Right cardiac atrium (tissue), 5 donors: Measurements from ENCODE around the gene EHBP1L1. TPM values are rescaled to one million over a fixed set of nuclear protein-coding genes. Genes with fewer than 3 reads are reported as not detected.

Experiments used
- ATAC-seq, 2 donors: fragments of 200-7000 bp; cut with Tn5 transposase; one replicate each; pipeline versions ENCODE4 v1.8.0 to v1.9.1; 2020; ENCODE audit warnings: moderate library complexity in 2 of 2, mild to moderate bottlenecking in 1 of 2
- DNase-seq, 3 donors: peaks; one replicate each; pipeline ENCODE4 v3.0.0-alpha.2; 2020
- H3K27ac ChIP-seq: one replicate; pipeline ENCODE4 v1.5.1; 2013; ENCODE audit warnings: mild to moderate bottlenecking, low read length, control low read depth, moderate library complexity
- H3K27me3 ChIP-seq: one replicate; pipeline ENCODE4 v1.6.1; 2013; ENCODE audit not compliant: control insufficient read depth, insufficient read depth
- H3K4me1 ChIP-seq: one replicate; pipeline ENCODE4 v1.6.1; 2013; ENCODE audit warnings: low read length; ENCODE audit not compliant: control insufficient read depth, insufficient read depth
- H3K4me3 ChIP-seq: one replicate; pipeline ENCODE4 v1.5.1; 2013; ENCODE audit warnings: low read length, control low read depth
- H3K9me3 ChIP-seq: one replicate; pipeline ENCODE4 v1.6.1; 2013; ENCODE audit warnings: low read length; ENCODE audit not compliant: control insufficient read depth
- WGBS: extraction: QIAGEN DNeasy Blood & Tissue Kit; methylation state at CpG from one replicate; pipeline ENCODE4 v1.1.7; 2013; 5-methylcytosine and 5-hydroxymethylcytosine counted together
- intact Hi-C, 4 donors: fragments of 100-400 bp; cut with DNase I; formaldehyde crosslinking; loops; one replicate each; pipeline versions ENCODE4 v1.11.0 to v1.14.0; 2022 to 2023
- polyA plus RNA-seq: library from polyadenylated mRNA; stranded (reverse); fragments of 200-250 nt; gene quantifications from one replicate; pipeline ENCODE4 v1.2.3, GENCODE V29; 2013
- total RNA-seq, 4 donors: library from RNA; stranded (reverse); fragmentation: NEBNext Ultra II Directional; extraction: Animal tissue kit (Norgen Biotek cat#: 25700); gene quantifications; one replicate each; pipeline ENCODE4 v1.2.1, GENCODE V29; 2021
- donor health status: healthy with polysubstance abuse.
- donor health status: DM: no; HTN: yes; CAD: no.
- donor health status: DM: no; HTN: no; CAD: no.
- donor health status: DM: no; HTN: yes; CAD: no; lungs with severe emphysema.
- donor health status: DM: yes; HTN: yes; CAD: no.

Gene EHBP1L1
- total and polyA plus RNA-seq, 5 donors = 35.7 to 80.2 (median 46.4) TPM

GRCh38 chr11:65580031-65580692, 4.3 kb downstream of the EHBP1L1 start:
- ATAC-seq (no peak), DNase-seq (peak in 1 of 3 donors; percentile 45)
- intact Hi-C loops = no loop called here
- no peak overlapping the region for H3K27ac ChIP-seq
- peaks cover 7% of the 10 kb centered on the region for H3K4me1 ChIP-seq
- H3K4me3 ChIP-seq = no peak overlapping the region
- WGBS = 89% methylated on average over 19 of the region's 19 CpGs
- no peaks in the 10 kb centered on the region for H3K9me3 ChIP-seq
- no peaks in the 10 kb centered on the region for H3K27me3 ChIP-seq

DNA sequence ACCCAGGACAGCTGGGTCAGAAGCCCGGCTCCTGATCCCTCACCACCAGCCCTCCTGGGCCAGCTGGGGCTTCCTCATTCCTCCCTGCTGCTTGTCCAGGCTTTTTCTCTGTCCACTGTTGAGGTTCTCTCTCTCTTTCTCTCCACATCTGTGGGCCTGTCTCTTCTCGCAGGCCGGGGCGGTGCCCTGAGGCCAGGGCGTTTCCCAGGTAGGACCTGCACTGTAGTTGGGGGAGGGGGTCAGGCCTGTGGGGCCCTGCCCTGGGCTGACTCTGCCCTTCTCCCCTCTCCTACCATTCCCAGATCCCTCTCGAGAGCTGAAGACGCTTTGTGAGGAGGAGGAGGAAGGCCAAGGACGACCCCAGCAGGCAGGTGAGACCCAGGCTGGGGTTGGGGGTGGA, 4.9 kb downstream of the EHBP1L1 start:
- Histone ChIP-seq H3K27ac (no peak overlapping the region), H3K27me3 (no peaks in the 10 kb centered on the region), H3K4me3 (no peak overlapping the region), H3K9me3 (no peaks in the 10 kb centered on the region), H3K4me1 (peaks cover 7% of the 10 kb centered on the region)
- WGBS = 92% methylated on average over 8 of the region's 8 CpGs
- intact Hi-C loops = no loop called here
- DNase-seq (peak in 1 of 3 donors; percentile 51), ATAC-seq (no peak)

GRCh38 chr11:65581928-65582327, 6.1 kb downstream of the EHBP1L1 start:
- intact Hi-C loops = no loop called here
- 91% methylated on average over 3 of the region's 3 CpGs for WGBS

GRCh38 chr11:65583589-65583988, 7.7 kb downstream of the EHBP1L1 start:
- no peak overlapping the region for H3K27ac ChIP-seq
- DNase-seq = peak in 1 of 3 donors; percentile 53
- intact Hi-C loops = no loop called here
- no peak overlapping the region for H3K4me3 ChIP-seq
- ATAC-seq = no peak
- no peaks in the 10 kb centered on the region for H3K27me3 ChIP-seq
- WGBS = 84% methylated on average over 10 of the region's 10 CpGs
- H3K9me3 ChIP-seq = no peaks in the 10 kb centered on the region
- peaks cover 2% of the 10 kb centered on the region for H3K4me1 ChIP-seq

More at GRCh38 chr11:65581928-65582327, 6.1 kb downstream of the EHBP1L1 start:
- Histone ChIP-seq H3K4me1 (peaks cover 5% of the 10 kb centered on the region), H3K27ac (no peak overlapping the region), H3K9me3 (no peaks in the 10 kb centered on the region), H3K4me3 (no peak overlapping the region), H3K27me3 (no peaks in the 10 kb centered on the region)
- DNase-seq (peak in 1 of 3 donors; percentile 47), ATAC-seq (no peak)

DNA sequence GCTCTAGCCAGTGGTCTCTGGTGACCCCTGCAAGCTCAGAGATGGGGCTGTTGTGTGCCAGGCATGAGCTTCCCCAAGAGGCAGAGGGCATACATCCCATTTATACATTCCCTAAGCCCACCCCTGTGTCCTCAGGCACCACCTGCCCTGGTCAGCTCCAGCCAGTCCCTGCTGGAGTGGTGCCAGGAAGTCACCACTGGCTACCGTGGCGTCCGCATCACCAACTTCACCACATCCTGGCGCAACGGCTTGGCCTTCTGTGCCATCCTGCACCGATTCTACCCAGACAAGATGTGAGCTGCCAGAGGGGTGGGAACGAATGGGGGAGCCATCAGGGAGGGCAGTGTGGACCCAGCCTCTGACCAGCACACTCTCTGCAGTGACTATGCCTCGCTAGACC, 8.3 kb downstream of the EHBP1L1 start:
- Histone ChIP-seq H3K4me1 (peaks cover 2% of the 10 kb centered on the region), H3K27me3 (no peaks in the 10 kb centered on the region), H3K27ac (no peak overlapping the region), H3K4me3 (no peak overlapping the region), H3K9me3 (no peaks in the 10 kb centered on the region)
- no peak for ATAC-seq
- 83% methylated on average over 8 of the region's 8 CpGs for WGBS
- intact Hi-C loops = no loop called here
- peak in 1 of 3 donors; percentile 49 for DNase-seq

- 68% methylated on average over 46 of the region's 46 CpGs for WGBS
- intact Hi-C loops = no loop called here
- H3K27ac ChIP-seq = no peak overlapping the region
- H3K27me3 ChIP-seq = no peaks in the 10 kb centered on the region
- H3K4me1 ChIP-seq = peaks cover 2% of the 10 kb centered on the region
- H3K4me3 ChIP-seq = no peak overlapping the region
- DNase-seq = peak; percentile 28 to 71 (median 51)
- no peak for ATAC-seq
- no peaks in the 10 kb centered on the region for H3K9me3 ChIP-seq
Measured at GRCh38 chr11:65584723-65585171, 8.9 kb downstream of the EHBP1L1 start.

DNA sequence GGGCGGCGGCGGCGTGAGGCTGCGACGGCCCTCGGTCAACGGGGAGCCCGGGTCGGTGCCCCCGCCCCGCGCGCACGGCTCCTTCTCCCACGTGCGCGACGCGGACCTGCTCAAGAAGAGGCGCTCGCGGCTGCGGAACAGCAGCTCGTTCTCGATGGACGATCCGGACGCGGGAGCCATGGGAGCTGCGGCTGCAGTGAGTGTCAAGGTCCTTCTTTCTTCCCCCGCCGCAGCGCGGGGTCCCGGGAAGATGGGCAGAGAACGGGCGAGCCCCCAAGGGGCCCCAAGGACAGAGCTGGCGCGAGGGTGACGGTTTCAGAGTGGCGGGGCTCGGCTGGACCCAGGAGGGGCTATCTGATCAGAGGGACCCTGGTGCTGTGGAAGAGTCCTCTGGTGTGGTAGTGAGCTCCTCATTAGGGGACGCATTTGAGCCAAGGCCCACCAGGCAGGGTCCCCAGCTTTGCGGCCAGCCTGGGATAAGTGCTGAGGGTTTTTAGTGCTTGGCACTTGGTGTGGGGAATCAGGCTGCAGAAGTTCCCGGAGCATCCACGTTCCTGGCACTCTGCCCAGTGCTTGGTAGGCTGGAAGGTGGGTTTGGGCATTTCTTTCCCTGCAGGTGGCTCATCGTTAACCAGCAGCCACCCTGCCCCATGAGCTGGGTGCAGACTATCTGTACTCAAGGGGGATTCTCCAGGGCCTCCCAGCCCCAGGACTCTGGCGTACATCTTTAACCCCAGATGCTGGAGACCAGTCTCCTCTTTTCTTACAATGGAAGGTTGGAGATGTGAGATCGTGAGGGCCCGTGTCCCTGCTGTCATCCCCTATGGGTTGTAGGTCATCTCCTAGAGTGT, 9.8 kb downstream of the EHBP1L1 start:
- 73% methylated on average over 51 of the region's 51 CpGs for WGBS
- intact Hi-C loops = no loop called here

DNA sequence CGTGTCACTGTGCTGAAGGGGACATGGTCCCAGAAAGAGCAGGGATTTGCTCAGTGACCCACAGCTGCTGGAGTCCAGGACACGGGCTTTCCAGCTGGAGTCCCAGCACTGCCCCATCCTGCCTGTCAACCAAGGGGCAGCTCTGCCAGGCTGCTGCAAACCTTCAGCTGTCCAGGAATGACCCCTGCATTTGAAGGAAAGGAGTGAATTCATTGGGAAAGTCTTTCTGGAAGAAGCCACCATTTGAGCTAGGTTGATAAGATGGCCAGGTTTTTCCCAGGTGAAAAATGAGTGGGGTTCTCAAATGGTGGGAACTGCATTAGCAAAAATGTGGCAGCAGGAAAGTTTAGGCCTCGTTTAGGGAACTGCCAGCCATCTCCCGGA, 10.4 kb downstream of the EHBP1L1 start:
- WGBS = 70% methylated on average over 4 of the region's 4 CpGs
- peaks cover 2% of the 10 kb centered on the region for H3K4me1 ChIP-seq
- H3K9me3 ChIP-seq = no peaks in the 10 kb centered on the region
- intact Hi-C loops = no loop called here
- no peaks in the 10 kb centered on the region for H3K27me3 ChIP-seq
- peak overlapping the region; percentile 64 for H3K27ac ChIP-seq
- DNase-seq (no peak), ATAC-seq (no peak)
- no peak overlapping the region for H3K4me3 ChIP-seq

More for the DNA sequence above, 9.8 kb downstream of the EHBP1L1 start:
- no peaks in the 10 kb centered on the region for H3K9me3 ChIP-seq
- DNase-seq (peak in 2 of 3 donors; percentile 71 to 73), ATAC-seq (no peak)
- H3K27ac ChIP-seq = no peak overlapping the region
- peaks cover 2% of the 10 kb centered on the region for H3K4me1 ChIP-seq
- no peak overlapping the region for H3K4me3 ChIP-seq
- H3K27me3 ChIP-seq = no peaks in the 10 kb centered on the region

DNA sequence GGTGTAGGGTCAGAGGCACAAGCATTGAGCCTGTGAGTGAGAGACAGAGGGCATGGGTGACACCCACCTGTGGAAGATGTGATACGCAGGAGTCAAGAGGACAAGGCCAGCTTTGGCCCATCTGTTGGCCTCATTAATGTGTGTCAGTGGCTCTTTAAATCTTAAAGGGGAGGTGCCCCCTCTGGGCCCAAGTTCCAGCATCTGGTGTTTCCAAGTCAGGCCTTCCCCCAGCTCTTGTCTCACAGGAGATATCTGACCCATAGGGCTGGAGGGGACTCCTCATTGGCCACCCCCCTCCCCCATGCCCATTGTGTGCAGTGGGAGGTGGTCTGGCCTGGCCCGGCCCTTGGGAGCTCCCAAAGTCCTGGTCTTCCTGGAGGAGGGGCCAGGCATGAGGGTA, 10.8 kb downstream of the EHBP1L1 start:
- WGBS = 49% methylated on average over 2 of the region's 2 CpGs
- intact Hi-C loops = no loop called here
- H3K4me1 ChIP-seq = peaks cover 2% of the 10 kb centered on the region
- DNase-seq (peak in 2 of 3 donors; percentile 72 to 81), ATAC-seq (peak; percentile 10 to 16)
- no peaks in the 10 kb centered on the region for H3K9me3 ChIP-seq
- H3K4me3 ChIP-seq = no peak overlapping the region
- H3K27me3 ChIP-seq = no peaks in the 10 kb centered on the region
- H3K27ac ChIP-seq = peak overlapping the region; percentile 64

GRCh38 chr11:65588199-65589054, 12.6 kb downstream of the EHBP1L1 start:
- peak; percentile 31 to 42 for ATAC-seq
- Histone ChIP-seq H3K4me1 (peaks cover 2% of the 10 kb centered on the region), H3K27ac (peak overlapping the region; percentile 39), H3K4me3 (no peak overlapping the region), H3K27me3 (no peaks in the 10 kb centered on the region), H3K9me3 (no peaks in the 10 kb centered on the region)
- WGBS = 49% methylated on average over 13 of the region's 13 CpGs
- DNase-seq = peak in 2 of 3 donors; percentile 82 to 85
- intact Hi-C loops = no loop called here
